Measurements from ENCODE around the gene ARAP1.

ARAP1 gene

DNA sequence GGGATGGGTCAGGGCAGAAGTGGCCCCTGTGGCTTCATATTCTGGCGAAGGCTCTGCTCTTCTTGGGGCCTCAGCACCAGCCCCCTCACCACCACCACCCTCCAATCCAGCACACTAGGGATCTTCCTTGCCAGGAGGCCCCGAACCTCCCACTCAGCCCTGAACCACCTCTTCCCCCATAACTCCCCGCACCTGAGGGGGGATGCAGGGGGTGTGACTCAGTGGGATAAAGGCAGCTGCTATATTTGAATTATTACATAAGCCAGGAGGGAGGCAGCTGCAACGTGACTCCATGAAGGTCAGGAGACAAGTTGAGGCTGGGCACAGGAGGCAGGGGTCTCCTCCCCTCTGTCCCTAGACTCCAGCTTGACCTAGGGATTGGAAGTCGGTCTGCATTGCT, 72.3 kb downstream of the ARAP1 start:
- DNase-seq = no peak

DNA sequence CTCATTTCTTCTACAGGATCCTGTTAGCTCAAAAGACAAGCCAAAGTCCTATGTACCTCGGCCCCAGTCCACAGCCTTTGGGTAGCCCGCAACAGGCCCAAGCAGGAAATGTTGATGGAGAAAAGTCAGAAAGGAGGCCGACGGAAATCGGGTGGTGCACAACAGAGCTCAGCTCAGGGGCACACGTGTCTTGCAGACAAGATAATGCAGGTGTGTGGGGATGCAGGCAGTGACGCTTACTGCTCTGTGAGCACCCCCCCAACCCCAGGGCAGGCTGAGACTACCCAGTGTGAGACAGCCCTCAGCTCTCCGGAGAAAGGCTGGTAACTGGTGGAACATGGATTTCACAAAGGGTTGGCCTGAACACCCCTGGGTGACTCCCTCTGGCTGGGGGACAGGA, 73.7 kb downstream of the ARAP1 start:
- no peak for DNase-seq

DNA sequence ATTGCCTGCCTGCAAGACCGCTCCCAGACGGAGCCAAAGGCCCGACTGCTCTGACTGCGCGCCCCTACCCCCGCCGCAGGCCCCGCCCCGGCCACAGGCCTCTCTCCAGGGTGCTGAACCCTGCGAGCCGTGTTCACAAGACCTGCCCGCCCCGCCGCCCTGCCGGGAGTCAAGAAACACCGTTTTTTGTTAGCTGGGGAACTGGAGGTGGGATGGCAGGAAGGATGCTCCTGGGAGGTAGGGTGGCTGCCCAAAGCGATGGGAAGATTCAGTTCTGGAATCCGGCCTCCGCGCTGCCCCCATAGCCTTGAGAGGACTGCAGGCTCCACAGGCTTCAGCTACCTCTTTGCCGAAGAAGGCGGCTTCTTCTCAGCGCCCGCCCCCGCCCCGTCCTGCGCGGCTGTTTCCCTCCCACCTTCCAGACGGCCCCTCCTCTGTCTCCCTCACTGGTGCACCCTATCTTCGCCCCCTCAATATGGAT, 75.3 kb downstream of the ARAP1 start:
- DNase-seq = peak; percentile 81 to 83

DNA sequence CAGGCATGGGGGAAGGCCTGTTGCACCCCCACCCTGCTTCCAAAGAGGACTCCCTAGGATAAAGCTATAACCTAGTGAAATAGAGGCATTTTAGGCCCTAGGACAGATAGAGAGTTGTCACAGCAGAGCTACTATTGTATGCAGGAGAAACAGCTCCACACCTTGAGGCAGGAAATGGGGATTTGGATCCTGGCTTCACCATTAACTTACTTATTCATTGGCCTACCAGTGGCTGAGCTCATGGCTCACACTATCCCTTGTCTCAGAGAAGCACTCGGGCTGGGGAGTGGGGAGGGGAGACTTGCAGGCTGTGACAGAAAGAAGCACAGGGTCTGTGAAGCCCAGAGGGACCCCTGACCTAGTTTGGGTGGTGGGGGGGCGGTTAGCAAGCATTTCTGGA, 77.0 kb downstream of the ARAP1 start:
- DNase-seq = no peak

DNA sequence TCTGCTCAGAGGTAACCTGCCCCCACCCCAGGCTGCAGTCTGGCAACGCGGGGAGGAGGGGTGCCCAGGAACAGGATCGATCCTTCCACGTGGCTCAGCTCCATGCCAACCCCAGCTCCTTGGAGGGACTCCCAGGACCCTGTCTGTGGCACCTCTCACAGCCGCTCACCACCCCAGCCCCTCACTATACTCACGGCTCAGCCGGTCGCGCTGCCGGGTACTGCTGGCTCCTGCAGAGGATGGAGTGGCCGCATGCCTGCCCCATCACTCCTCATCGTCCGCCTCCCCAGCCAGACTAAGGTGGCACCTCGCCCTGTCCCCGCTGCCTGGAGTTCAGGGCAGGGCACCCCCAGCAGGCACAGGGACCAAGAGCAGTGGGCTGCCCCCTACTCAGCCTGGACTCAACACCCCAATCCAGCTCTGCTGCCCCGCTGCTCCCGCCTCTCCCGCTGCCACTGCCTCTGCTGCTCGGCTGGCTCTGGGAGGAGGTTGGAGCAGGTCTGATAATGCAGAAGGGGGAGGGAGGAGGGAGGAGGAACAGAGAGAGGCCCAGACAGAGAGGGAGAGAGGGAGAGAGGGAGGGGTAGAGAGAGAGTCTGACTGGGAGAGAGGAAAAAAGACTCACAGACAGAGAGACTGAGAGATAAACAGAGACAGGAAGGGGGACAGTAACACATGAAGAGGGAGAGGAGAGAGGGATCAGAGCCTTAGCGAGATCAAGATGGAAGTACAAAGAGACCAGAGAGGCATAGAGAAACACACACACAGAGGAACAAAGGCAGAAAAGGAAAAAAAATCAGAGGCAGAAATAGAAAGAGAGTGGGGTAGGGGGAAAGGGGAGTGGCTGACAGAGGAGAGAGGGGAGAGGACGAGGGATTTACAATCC, 78.0 kb downstream of the ARAP1 start, which contains the start of gene PDE2A:
Gene PDE2A (minus strand): TSS at position 480 of the 886 bp plus-strand sequence. CDS start 215 bp downstream, at position 265.
- no peak for DNase-seq

DNA sequence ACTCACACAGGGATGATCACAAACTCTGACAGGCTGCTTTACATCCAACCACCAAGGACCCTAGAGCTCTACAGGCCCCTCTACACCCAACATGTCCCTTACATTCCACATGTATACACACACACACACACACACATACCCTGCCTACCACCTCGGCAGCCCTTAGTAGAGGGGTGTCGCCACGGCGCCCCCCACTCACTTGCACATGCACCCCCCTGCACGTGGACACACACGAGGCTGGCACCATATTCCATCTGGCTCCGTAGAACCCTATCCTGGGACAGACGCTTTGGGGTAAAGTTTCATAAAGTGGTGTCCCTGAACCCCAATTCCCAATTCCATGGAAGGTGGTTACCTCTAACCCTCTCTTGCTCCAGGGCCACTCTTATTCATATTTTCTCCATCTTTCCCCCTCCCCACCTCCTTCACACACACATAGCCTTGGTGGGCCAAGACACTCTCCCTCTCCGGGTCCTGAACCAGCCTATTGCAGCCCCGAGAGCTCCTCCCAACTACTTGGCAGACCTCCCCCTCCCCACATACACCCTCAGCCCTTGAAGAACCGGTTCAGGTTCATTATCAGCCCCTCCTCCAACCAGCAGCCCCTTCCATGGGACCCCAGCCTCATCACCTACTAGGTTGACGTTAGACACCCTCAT, 78.8 kb downstream of the ARAP1 start:
- DNase-seq = no peak

DNA sequence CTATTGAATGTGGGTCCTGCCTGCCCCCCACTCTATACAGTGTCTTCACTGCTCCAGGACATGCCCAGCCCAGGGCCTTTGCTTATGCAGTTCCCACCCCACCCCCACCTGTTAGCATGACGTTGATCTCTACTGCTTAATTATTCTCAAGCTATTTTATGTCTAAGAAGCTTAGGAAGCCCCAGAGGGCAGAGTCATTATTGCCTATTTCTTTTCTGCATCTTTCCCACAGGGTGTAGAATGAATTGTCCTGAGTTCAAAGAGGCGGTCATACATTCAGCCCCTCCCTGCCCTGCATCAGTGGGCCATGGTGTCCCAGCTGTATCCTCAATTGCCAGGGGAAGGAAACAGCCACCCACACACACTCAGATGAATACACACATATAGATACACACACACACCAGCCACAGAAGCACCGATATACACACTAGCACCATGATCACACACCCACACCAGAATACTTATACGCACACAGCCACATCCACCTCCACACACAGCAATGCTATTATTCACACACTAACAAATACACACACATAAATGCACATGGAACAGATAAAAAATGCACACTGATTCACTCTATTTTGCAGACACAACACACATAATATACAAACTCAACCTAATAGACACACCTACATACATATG, 79.5 kb downstream of the ARAP1 start:
- no peak for DNase-seq

DNA sequence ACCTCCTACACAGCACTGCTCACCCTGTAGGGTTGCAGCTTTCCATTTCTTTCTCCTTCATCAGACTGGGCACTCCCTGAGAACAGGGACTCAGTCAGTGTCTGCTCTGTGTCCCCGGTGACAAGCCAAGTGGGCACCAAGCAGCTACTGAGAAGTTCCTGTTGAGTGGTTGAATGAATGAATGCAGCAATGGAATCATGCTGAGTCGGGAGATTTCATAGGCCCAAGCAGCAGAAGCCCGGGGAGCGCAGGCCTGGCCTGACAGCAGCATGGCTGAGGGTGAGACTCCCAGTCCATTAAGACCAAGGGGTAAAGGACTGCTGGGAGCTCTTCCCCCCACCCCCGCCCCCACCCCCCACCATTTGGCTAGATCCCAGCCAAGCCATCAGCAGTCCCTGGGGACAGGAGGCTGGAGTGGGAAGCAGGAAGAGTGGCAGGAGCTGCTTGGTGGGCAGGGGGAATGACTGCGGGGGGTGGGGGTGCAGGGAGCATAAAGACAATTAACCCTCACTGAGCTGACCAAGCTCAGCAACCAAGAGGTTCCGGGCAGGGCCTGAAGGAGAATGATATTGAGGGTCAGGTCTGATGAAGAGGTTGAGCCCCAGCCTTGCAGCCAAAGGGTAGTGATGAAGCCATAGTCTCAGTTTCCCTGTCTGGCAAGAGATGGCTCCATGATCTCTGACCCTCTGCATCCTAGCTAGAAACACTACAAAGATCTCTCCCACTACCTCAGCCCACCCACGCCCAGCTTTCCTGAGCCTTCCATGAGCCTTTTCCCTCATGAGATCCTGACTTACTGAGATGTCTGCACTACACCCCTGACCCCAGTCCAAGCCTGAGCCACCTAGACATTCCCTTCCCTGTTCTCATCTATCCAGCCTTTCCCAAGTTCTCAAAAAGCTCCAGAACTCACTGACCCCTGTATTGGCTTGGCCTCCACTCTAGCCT, 80.8 kb downstream of the ARAP1 start:
- no peak for DNase-seq

DNA sequence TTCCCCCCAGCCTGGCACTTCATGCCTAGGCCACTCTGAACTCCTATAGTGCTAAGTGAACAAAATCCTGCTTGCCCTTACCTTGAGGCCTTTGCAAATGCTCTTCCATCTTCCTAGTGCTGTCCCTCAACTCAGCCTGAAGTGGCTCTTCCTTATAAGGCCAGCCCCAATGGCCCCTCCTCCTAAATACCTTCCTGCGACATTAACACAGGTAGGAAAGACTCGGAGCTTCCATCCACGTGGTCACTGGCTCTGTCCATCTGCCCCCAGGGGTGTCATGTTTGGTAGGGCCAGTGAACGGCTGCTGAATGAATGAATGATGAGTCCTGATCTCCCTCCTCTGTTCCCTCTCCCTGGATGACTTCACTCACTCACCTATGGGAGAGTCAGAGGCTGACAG, 82.2 kb downstream of the ARAP1 start:
- DNase-seq = no peak

DNA sequence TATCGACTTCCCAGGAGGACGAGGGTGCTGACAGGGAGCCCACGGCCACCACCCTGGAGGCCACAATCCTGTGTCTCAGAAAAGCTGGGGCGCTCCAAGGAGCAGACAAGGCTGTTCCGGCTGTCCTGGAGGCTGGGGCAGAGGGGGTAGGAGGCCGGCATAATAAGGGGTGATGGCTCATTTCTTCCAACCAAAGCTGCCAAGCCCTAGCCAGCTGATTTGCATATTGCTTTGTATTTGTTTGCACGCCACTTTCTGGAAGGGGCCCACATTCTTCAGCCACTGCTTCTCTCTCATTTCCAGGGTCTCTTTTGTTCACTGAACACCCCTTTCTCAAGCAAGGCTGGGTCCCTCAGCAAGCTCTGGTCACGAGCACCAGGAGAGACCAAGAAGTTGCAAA, 82.7 kb downstream of the ARAP1 start:
- peak in 1 of 2 experiments; percentile 35 for DNase-seq

DNA sequence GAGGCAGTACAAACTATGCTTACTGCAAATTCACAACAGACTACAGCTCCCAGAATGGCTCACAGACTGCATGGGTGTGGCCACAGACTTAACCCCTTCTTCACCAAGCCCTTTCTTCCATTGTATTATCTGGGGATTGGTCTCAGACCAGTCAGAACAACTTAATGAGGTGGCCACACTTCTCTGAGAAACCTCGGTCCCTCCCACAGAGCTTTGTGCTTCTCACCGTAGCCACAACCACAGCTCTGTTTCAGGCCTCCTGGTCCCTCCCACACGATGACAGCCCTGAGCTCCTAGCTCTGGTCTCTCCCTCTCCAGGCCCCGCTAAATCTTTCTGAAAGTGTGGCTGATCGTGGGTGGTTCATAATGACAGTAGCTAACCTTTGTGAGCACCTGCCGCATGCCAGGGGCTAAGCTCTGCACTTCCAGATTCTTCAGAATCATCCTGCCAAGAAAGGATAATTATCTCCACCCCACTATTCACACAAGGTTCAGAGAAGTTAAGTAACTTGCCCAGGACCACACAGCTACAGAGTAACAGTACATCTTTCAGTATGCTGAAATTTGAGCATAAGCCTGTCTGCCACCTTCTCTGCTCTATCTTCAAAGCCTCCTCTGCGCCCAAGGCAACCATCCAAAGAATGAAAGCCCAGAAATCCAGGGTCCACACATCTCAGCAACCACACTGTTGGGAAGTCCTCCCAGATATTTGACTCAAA, 83.4 kb downstream of the ARAP1 start:
- DNase-seq = peak; percentile 80 to 84

DNA sequence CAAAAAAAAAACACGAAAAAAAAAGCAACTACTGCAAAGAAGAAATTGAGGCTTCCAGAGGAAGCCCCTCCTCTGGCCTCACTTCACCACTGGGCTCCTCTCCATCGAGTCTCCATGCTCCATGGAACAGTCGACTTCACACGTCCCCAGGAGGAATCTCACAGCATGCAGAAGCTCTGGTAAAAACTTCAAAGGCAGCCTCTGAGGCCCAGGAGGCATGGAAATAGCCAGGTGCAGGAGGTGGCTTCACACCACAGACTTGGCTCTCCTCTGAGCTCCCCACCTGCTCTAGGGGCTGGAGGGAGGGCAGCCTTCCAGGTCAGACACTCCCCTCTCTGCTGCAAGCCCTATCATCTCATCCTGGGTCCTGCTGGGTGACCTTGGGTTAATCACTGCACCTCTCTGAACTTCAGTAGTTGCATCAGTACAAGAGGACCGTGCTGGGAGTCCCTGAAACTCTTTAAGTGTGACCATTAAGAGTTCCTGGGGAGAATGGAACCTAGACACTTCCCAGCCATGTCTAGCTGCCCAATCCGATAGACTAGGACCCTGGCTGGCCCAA, 86.2 kb downstream of the ARAP1 start:
- DNase-seq = no peak

DNA sequence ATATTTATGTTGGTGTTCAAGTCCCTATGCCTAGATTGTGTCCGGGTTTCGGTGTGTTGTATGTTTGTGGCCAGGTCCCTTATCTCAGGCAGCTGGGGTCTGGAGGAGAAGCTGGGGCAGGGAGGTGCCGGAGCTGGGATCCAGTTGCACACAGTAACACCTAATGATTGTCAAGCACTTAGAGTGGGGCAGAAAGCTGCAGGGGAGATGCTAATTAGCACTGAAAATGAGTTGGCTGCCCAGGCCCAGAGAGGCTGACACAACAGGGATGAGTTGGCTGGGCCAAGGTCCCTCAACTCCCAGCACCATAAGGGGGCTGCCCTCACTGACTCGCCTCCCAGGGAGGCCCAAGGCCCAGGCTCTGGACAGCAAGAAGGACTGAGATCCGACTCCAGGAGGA, 90.2 kb downstream of the ARAP1 start:
- DNase-seq = no peak

DNA sequence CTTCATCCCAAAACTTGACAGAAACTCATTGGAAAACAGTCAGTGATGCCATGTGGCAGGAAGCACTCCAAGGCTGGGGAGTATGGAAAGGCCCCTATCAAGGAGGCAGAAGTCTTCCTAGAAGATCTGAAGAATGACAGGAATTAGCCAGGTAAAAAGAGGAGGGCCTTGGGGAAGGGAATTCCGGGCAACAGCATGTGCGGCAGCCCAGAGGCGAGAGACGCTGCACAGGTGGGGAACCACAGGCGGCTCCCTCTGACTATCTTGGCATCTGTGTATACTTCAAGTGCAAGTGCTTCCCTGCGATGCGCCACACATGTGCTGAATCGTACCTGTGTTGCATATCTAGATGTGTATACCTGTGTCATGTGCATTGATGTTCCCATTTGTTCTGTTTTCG, 90.7 kb downstream of the ARAP1 start:
- no peak for DNase-seq

DNA sequence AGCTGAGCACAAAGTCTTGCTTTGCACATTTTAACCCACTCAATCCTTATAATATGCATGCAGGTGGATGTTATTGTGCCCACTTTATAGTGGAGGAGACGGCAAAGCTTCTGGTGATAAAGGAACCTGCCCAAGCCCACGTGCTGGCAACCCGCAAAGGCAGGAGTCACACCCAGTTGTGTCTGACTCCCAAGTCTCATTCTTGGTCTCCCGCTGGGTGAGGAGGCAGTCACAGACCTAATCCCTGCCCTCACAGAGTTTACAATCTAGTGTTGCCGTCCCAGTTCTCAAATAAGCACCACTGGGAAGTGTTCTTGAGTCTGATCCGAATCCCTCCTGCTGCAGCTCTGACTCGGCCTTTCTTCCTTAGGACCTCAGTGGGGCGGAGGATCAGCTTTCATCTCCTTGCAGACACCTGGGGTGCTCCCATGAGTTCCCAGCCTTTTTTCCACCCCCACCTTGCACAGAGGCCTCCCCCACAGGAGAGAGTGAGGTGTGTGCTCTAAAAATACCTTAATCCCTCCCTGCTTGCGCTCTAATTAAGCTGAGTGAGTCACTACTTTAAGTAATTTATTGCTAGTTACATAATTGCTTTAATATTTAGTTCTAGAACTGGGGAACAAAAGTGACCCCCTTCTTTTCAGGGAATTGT, 93.1 kb downstream of the ARAP1 start:
- DNase-seq = no peak

DNA sequence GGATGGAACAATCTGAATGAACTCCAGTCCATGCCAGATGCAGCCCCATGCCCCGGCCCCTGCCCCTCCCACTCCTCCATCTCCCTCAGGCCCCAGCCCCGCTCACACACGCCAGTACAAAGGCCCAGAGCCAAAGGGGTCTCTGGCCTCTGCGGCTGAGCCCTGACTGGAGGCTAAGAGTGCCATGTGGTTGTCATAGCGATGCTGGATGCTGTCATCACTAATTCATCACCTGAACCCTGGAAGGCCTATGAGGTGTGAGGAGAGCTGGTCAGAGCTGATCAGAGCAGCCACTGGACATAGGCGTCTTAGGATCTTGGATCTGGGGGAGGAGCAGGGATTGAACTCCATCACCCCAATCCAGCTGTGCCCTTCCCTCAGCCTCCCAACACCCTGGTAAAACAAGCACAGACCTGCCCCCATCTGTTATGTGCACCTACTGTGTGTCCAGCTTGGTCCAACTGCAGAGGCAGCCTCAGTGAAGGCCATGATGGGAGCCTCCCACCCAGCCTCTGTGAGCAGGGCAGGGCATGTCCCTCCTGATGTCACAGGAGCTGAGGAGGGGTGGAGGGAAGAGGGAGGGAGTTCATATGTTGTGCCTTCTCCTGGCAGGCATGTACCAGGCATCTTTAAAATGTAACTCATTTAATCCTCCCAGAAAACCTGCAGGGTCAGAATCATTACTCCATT, 94.7 kb downstream of the ARAP1 start:
- DNase-seq = no peak

DNA sequence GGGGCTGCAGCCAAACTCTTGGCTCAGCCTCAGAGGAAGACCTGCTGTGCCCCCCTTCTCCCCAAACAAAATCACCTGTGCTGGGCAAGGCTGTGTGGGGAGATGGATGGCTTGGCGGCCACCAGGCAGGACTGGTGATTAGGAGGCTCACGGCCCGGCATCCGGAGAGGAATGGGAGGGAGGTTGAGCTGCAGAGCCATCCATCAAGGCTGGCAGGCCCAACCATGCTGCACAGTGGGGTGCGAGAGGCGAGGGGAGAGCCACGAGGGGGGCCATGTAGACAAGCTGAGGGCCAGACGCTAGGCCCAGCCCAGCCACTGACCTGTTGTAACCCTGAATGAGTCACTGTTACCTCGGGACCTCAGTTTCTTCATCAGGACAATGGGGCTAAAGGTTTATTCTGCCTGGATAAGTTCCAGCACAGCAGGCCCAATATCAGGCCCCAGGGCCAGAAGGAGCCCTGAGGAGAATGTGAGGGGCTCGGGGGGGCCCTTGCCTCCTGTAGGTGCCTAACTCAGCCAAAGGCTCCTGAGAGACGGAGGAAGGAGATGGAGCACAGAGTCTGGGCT, 96.2 kb downstream of the ARAP1 start:
- no peak for DNase-seq

DNA sequence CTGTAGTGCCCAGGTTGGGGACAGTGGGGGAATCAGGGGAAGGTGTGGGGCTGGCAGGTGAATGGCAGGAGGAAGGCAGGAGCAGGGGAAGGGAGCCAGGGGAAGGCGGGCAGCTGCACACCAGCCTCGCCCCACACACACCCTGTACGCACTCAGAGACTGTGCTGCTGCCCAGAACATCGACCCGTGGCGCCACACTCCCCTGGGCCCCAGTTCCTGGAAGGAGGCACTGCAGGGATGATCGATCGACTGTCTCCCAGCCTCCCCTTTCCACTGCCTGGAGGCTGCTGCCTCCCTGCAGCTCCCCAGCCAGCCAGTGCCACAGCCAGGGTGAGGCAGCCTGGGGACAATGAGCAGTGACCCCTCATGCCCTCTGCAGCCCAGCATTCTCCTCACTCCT, 97.2 kb downstream of the ARAP1 start:
- DNase-seq = no peak

DNA sequence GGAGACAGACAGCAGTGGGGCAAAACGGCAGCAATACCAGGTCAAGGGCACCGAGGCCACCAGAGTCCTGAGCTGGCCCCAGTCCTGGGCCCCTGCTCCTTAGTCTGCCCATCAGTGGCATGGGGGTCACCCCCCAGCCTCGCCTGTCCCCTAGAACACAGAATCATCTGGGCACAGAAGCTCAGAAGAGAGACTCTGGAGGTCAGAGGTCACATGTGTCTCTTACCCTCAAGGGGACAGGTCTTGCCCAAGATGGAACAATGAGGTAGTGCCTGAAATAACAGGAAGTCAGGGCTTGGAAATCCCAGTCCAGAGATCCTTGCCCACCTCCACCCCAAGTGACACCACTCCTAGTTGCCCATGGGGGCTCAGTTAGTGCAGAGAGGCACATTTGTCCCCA, 98.6 kb downstream of the ARAP1 start:
- DNase-seq = no peak

Measured in activated T-cell treated with anti-CD3 and anti-CD28 coated beads, Interleukin-2, amount 50 U/mL, for 48 hours (primary cell).